ENCODE results near the gene FBLN5. TPM values are rescaled to one million over a fixed set of nuclear protein-coding genes. Genes with fewer than 3 reads are reported as not detected.

Gene FBLN5
- total and polyA plus RNA-seq, 2 donors (not counting 1 experiment from before 2014, with no cell fraction given) = 33.4 to 47.5 TPM

GRCh38 chr14:91867316-91867988, 80.0 kb downstream of the FBLN5 start, which contains the start of gene TC2N:
Gene TC2N, minus strand, starts transcription at chr14:91867536. Its CDS starts 53,767 bp downstream, at chr14:91813769.
- Histone ChIP-seq H3K79me2 (ENCODE audit: control insufficient read depth, insufficient read depth, low read length) (no peaks in the 10 kb centered on the region), H3K36me3 (ENCODE audit: control insufficient read depth, insufficient read depth, low read length) (no peaks in the 10 kb centered on the region), H3K4me1 (ENCODE audit: control insufficient read depth, extremely low read depth, insufficient read depth, low read length) (peaks cover 3% of the 10 kb centered on the region), H3K27ac (ENCODE audit: insufficient read depth, low read length) (no peak within 1 kb of the TSS), H3K4me3 (replicated peaks in 1 of 4; ENCODE audit: control extremely low read depth in 1 of 4, insufficient read depth in 1 of 4, low read depth in 3 of 4, low read length in 4 of 4) (no peak within 1 kb of the TSS), H3K9me3 (ENCODE audit: control insufficient read depth, insufficient read depth, low read depth, low read length) (no peaks in the 10 kb centered on the region), H2AFZ (ENCODE audit: low read length) (no peak within 1 kb of the TSS), H3K4me2 (ENCODE audit: extremely low read depth, insufficient read depth, low read length) (no peak within 1 kb of the TSS), H3K9ac (ENCODE audit: insufficient read depth, low read length) (no peak within 1 kb of the TSS), H3K27me3 (ENCODE audit: control insufficient read depth, insufficient read depth, low read length) (no peaks in the 10 kb centered on the region), H4K20me1 (ENCODE audit: control insufficient read depth, extremely low read depth, insufficient read depth, low read length) (no peaks in the 10 kb centered on the region)
- no peak for DNase-seq (ENCODE audit: low read depth in 2 of 2)
- TF ChIP-seq EZH2 (IDR thresholded peaks at IDR 0.05; ENCODE audit: low read length, missing control alignments) = no peak
- no peak for TF ChIP-seq CTCF (conservative IDR thresholded peaks at IDR 0.05 in 1 of 2, IDR thresholded peaks at IDR 0.05 in 1 of 2; ENCODE audit: low read depth in 1 of 2, low read length in 2 of 2)

DNA sequence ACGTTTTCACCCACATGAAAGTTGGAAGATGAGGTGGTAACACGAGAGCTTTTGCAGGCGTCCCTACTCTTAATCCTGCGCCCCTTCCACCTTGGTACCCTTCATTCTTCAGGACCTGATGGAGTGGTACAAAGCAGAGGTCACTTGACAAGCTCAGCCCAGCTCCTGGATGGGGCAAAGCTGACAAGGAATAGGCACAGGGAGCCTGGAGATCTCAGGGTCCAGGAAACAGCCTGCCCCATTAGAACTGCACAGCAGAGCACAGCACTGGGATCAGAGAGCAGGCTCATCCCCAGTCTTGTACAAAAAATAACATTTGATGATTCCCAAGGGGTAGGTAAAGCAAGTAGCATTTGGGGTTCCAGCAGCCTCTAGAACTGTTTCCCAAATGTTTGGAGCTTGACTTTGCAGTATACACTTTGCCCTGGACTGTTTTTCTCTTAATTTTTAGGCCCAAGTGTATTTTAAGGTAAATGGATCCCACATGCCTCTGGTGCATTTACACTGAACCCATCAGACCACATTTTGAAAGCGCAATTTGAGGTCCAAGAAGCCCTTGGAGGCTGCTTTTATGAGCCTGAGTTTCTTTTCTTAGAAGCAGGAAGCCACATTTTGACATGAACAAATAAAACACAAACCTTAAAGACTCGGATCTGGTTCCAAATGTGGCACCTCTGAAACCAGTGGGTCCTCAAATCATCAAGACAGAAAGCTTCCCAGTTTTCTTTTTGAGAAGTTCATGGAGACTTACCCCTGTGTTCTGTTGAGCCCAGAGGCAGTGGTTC, 80.8 kb downstream of the FBLN5 start:
- Histone ChIP-seq H3K36me3 (ENCODE audit: control insufficient read depth, insufficient read depth, low read length) (no peaks in the 10 kb centered on the region), H3K27ac (ENCODE audit: insufficient read depth, low read length) (no peak overlapping the region), H3K27me3 (ENCODE audit: control insufficient read depth, insufficient read depth, low read length) (no peaks in the 10 kb centered on the region), H3K4me3 (replicated peaks in 1 of 4; ENCODE audit: control extremely low read depth in 1 of 4, insufficient read depth in 1 of 4, low read depth in 3 of 4, low read length in 4 of 4) (no peak overlapping the region), H3K9ac (ENCODE audit: insufficient read depth, low read length) (no peak overlapping the region), H3K79me2 (ENCODE audit: control insufficient read depth, insufficient read depth, low read length) (no peaks in the 10 kb centered on the region), H3K4me2 (ENCODE audit: extremely low read depth, insufficient read depth, low read length) (no peak overlapping the region), H2AFZ (ENCODE audit: low read length) (no peak overlapping the region), H4K20me1 (ENCODE audit: control insufficient read depth, extremely low read depth, insufficient read depth, low read length) (no peaks in the 10 kb centered on the region), H3K9me3 (ENCODE audit: control insufficient read depth, insufficient read depth, low read depth, low read length) (no peaks in the 10 kb centered on the region), H3K4me1 (ENCODE audit: control insufficient read depth, extremely low read depth, insufficient read depth, low read length) (peaks cover 3% of the 10 kb centered on the region)
- TF ChIP-seq EZH2 (IDR thresholded peaks at IDR 0.05; ENCODE audit: low read length, missing control alignments) = no peak
- no peak for TF ChIP-seq CTCF (conservative IDR thresholded peaks at IDR 0.05 in 1 of 2, IDR thresholded peaks at IDR 0.05 in 1 of 2; ENCODE audit: low read depth in 1 of 2, low read length in 2 of 2)
- no peak for DNase-seq (ENCODE audit: low read depth in 2 of 2)

- DNase-seq (ENCODE audit: low read depth in 2 of 2) = peak; percentile 53 to 82
- Histone ChIP-seq H3K9ac (ENCODE audit: insufficient read depth, low read length) (no peak overlapping the region), H3K4me2 (ENCODE audit: extremely low read depth, insufficient read depth, low read length) (no peak overlapping the region), H3K27me3 (ENCODE audit: control insufficient read depth, insufficient read depth, low read length) (no peaks in the 10 kb centered on the region), H3K4me3 (replicated peaks in 1 of 4; ENCODE audit: control extremely low read depth in 1 of 4, insufficient read depth in 1 of 4, low read depth in 3 of 4, low read length in 4 of 4) (no peak overlapping the region), H3K9me3 (ENCODE audit: control insufficient read depth, insufficient read depth, low read depth, low read length) (no peaks in the 10 kb centered on the region), H3K36me3 (ENCODE audit: control insufficient read depth, insufficient read depth, low read length) (no peaks in the 10 kb centered on the region), H4K20me1 (ENCODE audit: control insufficient read depth, extremely low read depth, insufficient read depth, low read length) (no peaks in the 10 kb centered on the region), H3K4me1 (ENCODE audit: control insufficient read depth, extremely low read depth, insufficient read depth, low read length) (peaks cover 3% of the 10 kb centered on the region), H3K27ac (ENCODE audit: insufficient read depth, low read length) (no peak overlapping the region), H2AFZ (ENCODE audit: low read length) (no peak overlapping the region), H3K79me2 (ENCODE audit: control insufficient read depth, insufficient read depth, low read length) (no peaks in the 10 kb centered on the region)
- no peak for TF ChIP-seq CTCF (conservative IDR thresholded peaks at IDR 0.05 in 1 of 2, IDR thresholded peaks at IDR 0.05 in 1 of 2; ENCODE audit: low read depth in 1 of 2, low read length in 2 of 2)
These were observed 81.4 kb downstream of the FBLN5 start for GRCh38 chr14:91866061-91866460.

Data from fibroblast of lung (primary cell).